Thymus (tissue), 11 donors: ENCODE results near the gene PCGF5. TPM values are rescaled to one million over a fixed set of nuclear protein-coding genes. Genes with fewer than 3 reads are reported as not detected.

Source experiments
- DNase-seq, 9 donors: peaks; one replicate each; pipeline ENCODE4 v3.0.0-alpha.2; 2013; ENCODE audit warnings: low spot score in 9 of 9, low read depth in 6 of 9, missing footprints in 1 of 9
- H3K27ac ChIP-seq, 2 donors: one replicate each; pipeline ENCODE4 v1.5.1; 2013; ENCODE audit warnings: control low read depth in 1 of 2, low read depth in 1 of 2, low read length in 1 of 2, mild to moderate bottlenecking in 1 of 2, moderate library complexity in 1 of 2
- H3K27me3 ChIP-seq, 2 donors: one replicate each; pipeline ENCODE4 v1.5.1; 2013; ENCODE audit warnings: low read length in 1 of 2; ENCODE audit not compliant: control insufficient read depth in 2 of 2, insufficient read depth in 1 of 2
- H3K36me3 ChIP-seq, 2 donors: one replicate each; pipeline ENCODE4 v1.5.1; 2013; ENCODE audit warnings: low read length in 1 of 2, mild to moderate bottlenecking in 1 of 2, moderate library complexity in 1 of 2; ENCODE audit not compliant: control insufficient read depth in 2 of 2, insufficient read depth in 2 of 2
- H3K4me1 ChIP-seq, 2 donors: one replicate each; pipeline ENCODE4 v1.5.1; 2013; ENCODE audit warnings: low read length in 2 of 2; ENCODE audit not compliant: control insufficient read depth in 2 of 2, insufficient read depth in 2 of 2
- H3K4me3 ChIP-seq, 2 donors: one replicate each; pipeline ENCODE4 v1.5.1; 2013; ENCODE audit warnings: low read length in 2 of 2, control low read depth in 1 of 2, mild to moderate bottlenecking in 1 of 2
- H3K9me3 ChIP-seq, 2 donors: one replicate each; pipeline ENCODE4 v1.5.1; 2013; ENCODE audit warnings: low read length in 1 of 2, mild to moderate bottlenecking in 1 of 2; ENCODE audit not compliant: control insufficient read depth in 2 of 2, insufficient read depth in 1 of 2
- WGBS: extraction: QIAGEN DNeasy Blood & Tissue Kit; methylation state at CpG from one replicate; pipeline ENCODE4 v1.1.7; 2013; 5-methylcytosine and 5-hydroxymethylcytosine counted together
- polyA plus RNA-seq: library from polyadenylated mRNA; stranded (reverse); fragments of 200-250 nt; gene quantifications from one replicate; pipeline ENCODE4 v1.2.3, GENCODE V29; 2013
- total RNA-seq: library from RNA; stranded (reverse); fragments of 120-200 nt; gene quantifications from one replicate; pipeline ENCODE4 v1.2.4, GENCODE V29; 2013
- donor health status: healthy.

PCGF5 gene
- total and polyA plus RNA-seq, 2 donors = 29.9 to 37.5 TPM

GRCh38 chr10:91220954-91221675 is 652 bp downstream of the PCGF5 start:
- WGBS = 1% methylated on average over 40 of the region's 40 CpGs
- peak in 2 of 9 donors; percentile 44 to 62 for DNase-seq
- Histone ChIP-seq H3K36me3 (peaks cover 0 to 23% of the 10 kb centered on the region in 2 donors), H3K27me3 (no peaks in the 10 kb centered on the region), H3K9me3 (no peaks in the 10 kb centered on the region), H3K4me1 (peaks cover 7 to 13% of the 10 kb centered on the region in 2 donors), H3K27ac (peak overlapping the region; percentile 75 to 81), H3K4me3 (peak overlapping the region; percentile 66 to 88)

GRCh38 chr10:91226093-91226492 is 5.6 kb downstream of the PCGF5 start:
- H3K4me1 ChIP-seq = peaks cover 7 to 10% of the 10 kb centered on the region in 2 donors
- 91% methylated on average over 3 of the region's 3 CpGs for WGBS
- H3K9me3 ChIP-seq = no peaks in the 10 kb centered on the region
- no peak overlapping the region for H3K4me3 ChIP-seq
- H3K27ac ChIP-seq = no peak overlapping the region
- H3K36me3 ChIP-seq = peaks cover 0 to 44% of the 10 kb centered on the region in 2 donors
- DNase-seq = no peak
- no peaks in the 10 kb centered on the region for H3K27me3 ChIP-seq

- Histone ChIP-seq H3K27me3 (no peaks in the 10 kb centered on the region), H3K9me3 (no peaks in the 10 kb centered on the region), H3K4me3 (no peak overlapping the region), H3K36me3 (peaks cover 0 to 44% of the 10 kb centered on the region in 2 donors), H3K27ac (no peak overlapping the region), H3K4me1 (peaks cover 2 to 7% of the 10 kb centered on the region in 2 donors)
- 31% methylated on average over 1 of the region's 1 CpG for WGBS
- no peak for DNase-seq
These were observed 7.1 kb downstream of the PCGF5 start for GRCh38 chr10:91227576-91227975.

GRCh38 chr10:91229683-91230082 is 9.2 kb downstream of the PCGF5 start:
- Histone ChIP-seq H3K27ac (no peak overlapping the region), H3K36me3 (peaks cover 0 to 37% of the 10 kb centered on the region in 2 donors), H3K4me1 (peaks cover 0 to 3% of the 10 kb centered on the region in 2 donors), H3K4me3 (no peak overlapping the region), H3K9me3 (no peaks in the 10 kb centered on the region), H3K27me3 (no peaks in the 10 kb centered on the region)
- WGBS = 98% methylated on average over 1 of the region's 1 CpG
- DNase-seq = no peak

- no peaks in the 10 kb centered on the region for H3K27me3 ChIP-seq
- no peaks in the 10 kb centered on the region for H3K9me3 ChIP-seq
- H3K4me1 ChIP-seq = no peaks in the 10 kb centered on the region
- H3K4me3 ChIP-seq = no peak overlapping the region
- 98% methylated on average over 1 of the region's 1 CpG for WGBS
- no peak for DNase-seq
- peaks cover 0 to 9% of the 10 kb centered on the region in 2 donors for H3K36me3 ChIP-seq
- no peak overlapping the region for H3K27ac ChIP-seq
These were observed 17.7 kb downstream of the PCGF5 start for GRCh38 chr10:91238191-91238590.

GRCh38 chr10:91239789-91240188 is 19.3 kb downstream of the PCGF5 start:
- no peak for DNase-seq
- 99% methylated on average over 1 of the region's 1 CpG for WGBS
- no peaks in the 10 kb centered on the region for H3K27me3 ChIP-seq
- no peaks in the 10 kb centered on the region for H3K9me3 ChIP-seq
- H3K27ac ChIP-seq = no peak overlapping the region
- no peak overlapping the region for H3K4me3 ChIP-seq
- H3K36me3 ChIP-seq = peaks cover 0 to 11% of the 10 kb centered on the region in 2 donors
- no peaks in the 10 kb centered on the region for H3K4me1 ChIP-seq

- Histone ChIP-seq H3K4me1 (peaks cover 0 to 4% of the 10 kb centered on the region in 2 donors), H3K4me3 (no peak overlapping the region), H3K9me3 (no peaks in the 10 kb centered on the region), H3K27ac (no peak overlapping the region), H3K27me3 (no peaks in the 10 kb centered on the region), H3K36me3 (peaks cover 0 to 10% of the 10 kb centered on the region in 2 donors)
- DNase-seq = peak in 1 of 9 donors; percentile 29
- WGBS = 93% methylated on average over 2 of the region's 2 CpGs
These were observed 22.5 kb downstream of the PCGF5 start for GRCh38 chr10:91242940-91243339.

- Histone ChIP-seq H3K27ac (no peak overlapping the region), H3K9me3 (no peaks in the 10 kb centered on the region), H3K27me3 (no peaks in the 10 kb centered on the region), H3K36me3 (peaks cover 0 to 21% of the 10 kb centered on the region in 2 donors), H3K4me1 (peaks cover 0 to 5% of the 10 kb centered on the region in 2 donors), H3K4me3 (no peak overlapping the region)
- DNase-seq = peak in 1 of 9 donors; percentile 28
- 90% methylated on average over 1 of the region's 1 CpG for WGBS
These were observed 27.1 kb downstream of the PCGF5 start for GRCh38 chr10:91247360-91248111.

GRCh38 chr10:91249700-91250099 is 29.2 kb downstream of the PCGF5 start:
- DNase-seq = no peak
- no peak overlapping the region for H3K27ac ChIP-seq
- H3K9me3 ChIP-seq = peaks cover 0 to under 1% of the 10 kb centered on the region in 2 donors
- 98% methylated on average over 3 of the region's 3 CpGs for WGBS
- H3K4me3 ChIP-seq = no peak overlapping the region
- H3K36me3 ChIP-seq = peaks cover 11 to 37% of the 10 kb centered on the region in 2 donors
- H3K27me3 ChIP-seq = no peaks in the 10 kb centered on the region
- peaks cover 0 to 5% of the 10 kb centered on the region in 2 donors for H3K4me1 ChIP-seq
